Fibroblast of lung (primary cell): ENCODE data around the gene VPS13D. TPM values are rescaled to one million over a fixed set of nuclear protein-coding genes. Genes with fewer than 3 reads are reported as not detected.

Experiments used
- DNase-seq, 2 donors: peaks; one replicate each; pipeline versions ENCODE4 v3.0.0 to v3.0.0-alpha.2; 2010; ENCODE audit warnings: low read depth in 2 of 2
- H2AFZ ChIP-seq: 2 replicates; pipeline ENCODE4 v1.5.1; 2012; ENCODE audit warnings: low read length, control low read depth, inconsistent platforms
- H3K27ac ChIP-seq: 2 replicates; pipeline ENCODE4 v1.5.1; 2011; ENCODE audit warnings: low read length, control low read depth; ENCODE audit not compliant: insufficient read depth
- H3K27me3 ChIP-seq: 2 replicates; pipeline ENCODE4 v1.5.1; 2011; ENCODE audit warnings: mild to moderate bottlenecking, low read length; ENCODE audit not compliant: control insufficient read depth, insufficient read depth
- H3K36me3 ChIP-seq: 2 replicates; pipeline ENCODE4 v1.5.1; 2011; ENCODE audit warnings: low read length; ENCODE audit not compliant: control insufficient read depth, insufficient read depth
- H3K4me1 ChIP-seq: 2 replicates; pipeline ENCODE4 v1.5.1; 2011; ENCODE audit warnings: low read length; ENCODE audit not compliant: control insufficient read depth, insufficient read depth; ENCODE audit errors: extremely low read depth
- H3K4me2 ChIP-seq: 2 replicates; pipeline ENCODE4 v1.5.1; 2011; ENCODE audit warnings: low read length, control low read depth; ENCODE audit not compliant: insufficient read depth; ENCODE audit errors: extremely low read depth
- H3K4me3 ChIP-seq, 4 experiments: fragments of 200-600 bp in 1 of 4; sonication (generic) in 1 of 4; replicated peaks in 1 of 4; 2 replicates each; pipeline ENCODE4 v1.5.1; 2011 to 2016; ENCODE audit warnings: low read length in 4 of 4, low read depth in 3 of 4, mild to moderate bottlenecking in 3 of 4, control low read depth in 2 of 4, inconsistent platforms in 1 of 4, mixed read lengths in 1 of 4; ENCODE audit not compliant: insufficient read depth in 1 of 4; ENCODE audit errors: control extremely low read depth in 1 of 4
- H3K79me2 ChIP-seq: 2 replicates; pipeline ENCODE4 v1.5.1; 2012; ENCODE audit warnings: mild to moderate bottlenecking, low read length, inconsistent platforms; ENCODE audit not compliant: control insufficient read depth, insufficient read depth
- H3K9ac ChIP-seq: 2 replicates; pipeline ENCODE4 v1.5.1; 2011; ENCODE audit warnings: mild to moderate bottlenecking, low read length, control low read depth; ENCODE audit not compliant: insufficient read depth
- H3K9me3 ChIP-seq: 2 replicates; pipeline ENCODE4 v1.5.1; 2012; ENCODE audit warnings: low read depth, low read length; ENCODE audit not compliant: control insufficient read depth, insufficient read depth
- H4K20me1 ChIP-seq: 2 replicates; pipeline ENCODE4 v1.5.1; 2011; ENCODE audit warnings: low read length; ENCODE audit not compliant: control insufficient read depth, insufficient read depth; ENCODE audit errors: extremely low read depth
- CTCF ChIP-seq, 2 donors: IDR thresholded peaks in 1 of 2; conservative IDR thresholded peaks in 1 of 2; 1 replicate in 1 of 2; 2 replicates in 1 of 2; pipeline ENCODE4 v1.5.1; 2011 to 2012; ENCODE audit warnings: low read length in 2 of 2, control low read depth in 1 of 2, inconsistent platforms in 1 of 2, low read depth in 1 of 2, mild to moderate bottlenecking in 1 of 2
- EZH2 ChIP-seq: IDR thresholded peaks from 2 replicates; pipeline ENCODE4 v1.5.1; 2012; ENCODE audit warnings: low read length, control low read depth, mild to moderate bottlenecking; ENCODE audit errors: missing control alignments
- polyA plus RNA-seq, 2 donors: library from polyadenylated mRNA; depleted of rRNA in 1 of 2; stranded (reverse) in 1 of 2; unstranded in 1 of 2; fragments of >200 nt; gene quantifications; 2 replicates each; pipeline ENCODE4 v1.2.1, GENCODE V29; 2011 to 2012; ENCODE audit warnings: missing spikeins in 1 of 2
- total RNA-seq: library from RNA; depleted of rRNA; stranded (reverse); fragments of >200 nt; gene quantifications from 2 replicates; pipeline ENCODE4 v1.2.1, GENCODE V29; 2014

Gene VPS13D
- total and polyA plus RNA-seq, 2 donors (not counting 1 experiment from before 2014, with no cell fraction given), result 14.6 to 40.0 TPM

GRCh38 chr1:12202190-12202497 lies 27.7 kb upstream of the VPS13D start:
- Histone ChIP-seq H3K79me2 (no peaks in the 10 kb centered on the region), H3K4me1 (no peaks in the 10 kb centered on the region), H3K4me3 (no peak overlapping the region), H2AFZ (no peak overlapping the region), H3K9me3 (no peaks in the 10 kb centered on the region), H3K4me2 (no peak overlapping the region), H3K36me3 (peaks cover 3% of the 10 kb centered on the region), H3K27me3 (no peaks in the 10 kb centered on the region), H3K9ac (no peak overlapping the region), H3K27ac (no peak overlapping the region), H4K20me1 (no peaks in the 10 kb centered on the region)
- no peak for TF ChIP-seq EZH2
- no peak for TF ChIP-seq CTCF (conservative IDR thresholded peaks at IDR 0.05 in 1 of 2, IDR thresholded peaks at IDR 0.05 in 1 of 2; ENCODE audit: low read depth in 1 of 2, low read length in 2 of 2)
- no peak for DNase-seq

- Histone ChIP-seq H3K4me3 (no peak overlapping the region), H3K4me1 (no peaks in the 10 kb centered on the region), H3K27me3 (no peaks in the 10 kb centered on the region), H2AFZ (no peak overlapping the region), H3K9ac (no peak overlapping the region), H3K36me3 (peaks cover 5% of the 10 kb centered on the region), H4K20me1 (no peaks in the 10 kb centered on the region), H3K79me2 (no peaks in the 10 kb centered on the region), H3K9me3 (no peaks in the 10 kb centered on the region), H3K4me2 (no peak overlapping the region), H3K27ac (no peak overlapping the region)
- no peak for TF ChIP-seq CTCF (conservative IDR thresholded peaks at IDR 0.05 in 1 of 2, IDR thresholded peaks at IDR 0.05 in 1 of 2; ENCODE audit: low read depth in 1 of 2, low read length in 2 of 2)
- no peak for TF ChIP-seq EZH2
- DNase-seq, result no peak
Observed at GRCh38 chr1:12202577-12202976, 27.3 kb upstream of the VPS13D start.

GRCh38 chr1:12203216-12204007 lies 26.4 kb upstream of the VPS13D start:
- no peak for DNase-seq
- no peaks in the 10 kb centered on the region for H3K9me3 ChIP-seq
- H3K79me2 ChIP-seq, result no peaks in the 10 kb centered on the region
- TF ChIP-seq CTCF (conservative IDR thresholded peaks at IDR 0.05 in 1 of 2, IDR thresholded peaks at IDR 0.05 in 1 of 2; ENCODE audit: low read depth in 1 of 2, low read length in 2 of 2) (no peak), EZH2 (no peak)
- H3K4me3 ChIP-seq, result no peak overlapping the region
- no peaks in the 10 kb centered on the region for H4K20me1 ChIP-seq
- H3K4me2 ChIP-seq, result no peak overlapping the region
- H3K27me3 ChIP-seq, result no peaks in the 10 kb centered on the region
- no peak overlapping the region for H2AFZ ChIP-seq
- H3K36me3 ChIP-seq, result peaks cover 5% of the 10 kb centered on the region
- H3K4me1 ChIP-seq, result no peaks in the 10 kb centered on the region
- no peak overlapping the region for H3K9ac ChIP-seq
- H3K27ac ChIP-seq, result no peak overlapping the region
